Measurements from ENCODE around the gene MB21D2. TPM values are rescaled to one million over a fixed set of nuclear protein-coding genes. Genes with fewer than 3 reads are reported as not detected.
"Not testable (repeated sequence)": the region's sequence is repeated elsewhere in the genome, so short reads cannot be mapped to it uniquely, and the experiment has no call there.

Gene MB21D2
- total RNA-seq, 1 experiment from 2014 or later = 2.8 TPM

DNA sequence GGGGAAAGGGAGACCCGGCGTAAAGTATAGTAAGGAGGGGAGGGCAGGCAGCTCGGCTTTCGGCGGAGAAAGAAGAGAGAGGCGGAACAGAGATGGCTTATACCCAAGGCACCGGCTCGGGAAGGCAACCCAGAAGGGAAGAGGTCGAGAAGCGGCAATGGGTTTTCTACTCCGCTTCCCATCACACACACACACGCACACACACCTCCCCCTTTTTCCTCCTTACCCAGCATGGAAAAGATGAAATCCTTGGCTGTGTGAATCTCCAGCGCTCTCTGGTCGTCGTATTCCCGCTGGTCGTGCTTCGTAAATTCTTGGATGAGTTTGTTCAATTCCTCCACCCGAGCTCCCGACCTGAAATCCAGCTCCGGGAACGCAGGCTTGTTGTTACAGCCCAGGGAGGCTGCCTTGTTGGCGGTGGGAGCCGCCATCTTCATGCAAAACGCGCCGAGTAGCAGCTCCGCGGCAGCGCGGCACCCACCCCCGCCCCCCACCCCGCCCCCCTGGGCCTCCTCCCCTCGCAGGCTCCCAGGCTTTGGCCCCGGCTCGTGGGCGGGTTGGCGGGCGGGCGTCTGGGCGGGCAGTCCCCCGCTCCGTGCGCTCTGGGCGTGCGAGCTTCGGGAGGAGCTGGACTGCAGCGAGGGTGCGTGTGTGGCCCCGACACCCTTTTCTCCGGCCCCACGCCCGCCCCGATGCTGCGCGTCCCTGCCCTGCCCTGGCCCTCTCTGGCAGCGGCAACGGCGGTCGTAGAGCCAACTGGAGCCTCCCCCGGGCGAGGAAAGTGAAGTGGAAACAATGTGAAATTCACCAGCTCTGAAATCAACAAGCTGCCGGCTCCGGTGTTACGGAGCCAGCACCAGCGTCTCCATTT, at the start of gene MB21D2 (continued):
- TF ChIP-seq, protein P1, sequence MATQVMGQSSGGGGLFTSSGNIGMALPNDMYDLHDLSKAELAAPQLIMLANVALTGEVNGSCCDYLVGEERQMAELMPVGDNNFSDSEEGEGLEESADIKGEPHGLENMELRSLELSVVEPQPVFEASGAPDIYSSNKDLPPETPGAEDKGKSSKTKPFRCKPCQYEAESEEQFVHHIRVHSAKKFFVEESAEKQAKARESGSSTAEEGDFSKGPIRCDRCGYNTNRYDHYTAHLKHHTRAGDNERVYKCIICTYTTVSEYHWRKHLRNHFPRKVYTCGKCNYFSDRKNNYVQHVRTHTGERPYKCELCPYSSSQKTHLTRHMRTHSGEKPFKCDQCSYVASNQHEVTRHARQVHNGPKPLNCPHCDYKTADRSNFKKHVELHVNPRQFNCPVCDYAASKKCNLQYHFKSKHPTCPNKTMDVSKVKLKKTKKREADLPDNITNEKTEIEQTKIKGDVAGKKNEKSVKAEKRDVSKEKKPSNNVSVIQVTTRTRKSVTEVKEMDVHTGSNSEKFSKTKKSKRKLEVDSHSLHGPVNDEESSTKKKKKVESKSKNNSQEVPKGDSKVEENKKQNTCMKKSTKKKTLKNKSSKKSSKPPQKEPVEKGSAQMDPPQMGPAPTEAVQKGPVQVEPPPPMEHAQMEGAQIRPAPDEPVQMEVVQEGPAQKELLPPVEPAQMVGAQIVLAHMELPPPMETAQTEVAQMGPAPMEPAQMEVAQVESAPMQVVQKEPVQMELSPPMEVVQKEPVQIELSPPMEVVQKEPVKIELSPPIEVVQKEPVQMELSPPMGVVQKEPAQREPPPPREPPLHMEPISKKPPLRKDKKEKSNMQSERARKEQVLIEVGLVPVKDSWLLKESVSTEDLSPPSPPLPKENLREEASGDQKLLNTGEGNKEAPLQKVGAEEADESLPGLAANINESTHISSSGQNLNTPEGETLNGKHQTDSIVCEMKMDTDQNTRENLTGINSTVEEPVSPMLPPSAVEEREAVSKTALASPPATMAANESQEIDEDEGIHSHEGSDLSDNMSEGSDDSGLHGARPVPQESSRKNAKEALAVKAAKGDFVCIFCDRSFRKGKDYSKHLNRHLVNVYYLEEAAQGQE (IDR thresholded peaks at IDR 0.05; ENCODE audit: low read depth) = no peak
- no peak for TF ChIP-seq EZH2 (IDR thresholded peaks at IDR 0.05)
- TF ChIP-seq EZH2phosphoT487 (IDR thresholded peaks at IDR 0.05; ENCODE audit: borderline replicate concordance) = no peak
- TF ChIP-seq ZFX (IDR thresholded peaks at IDR 0.05) = no peak
- TF ChIP-seq FOSL1 (IDR thresholded peaks at IDR 0.05; ENCODE audit: low read depth) = no peak
- TF ChIP-seq, protein P2, sequence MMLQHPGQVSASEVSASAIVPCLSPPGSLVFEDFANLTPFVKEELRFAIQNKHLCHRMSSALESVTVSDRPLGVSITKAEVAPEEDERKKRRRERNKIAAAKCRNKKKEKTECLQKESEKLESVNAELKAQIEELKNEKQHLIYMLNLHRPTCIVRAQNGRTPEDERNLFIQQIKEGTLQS (IDR thresholded peaks at IDR 0.05) = no peak
- TF ChIP-seq EGR1 (IDR thresholded peaks at IDR 0.05; ENCODE audit: low read depth) = peak; percentile 73
- no peak; the same call in 1 of the 2 replicates for TF ChIP-seq RAD21 (IDR thresholded peaks at IDR 0.05; ENCODE audit: low read depth)
- TF ChIP-seq SRF (IDR thresholded peaks at IDR 0.05; ENCODE audit: low read depth) = no peak
- peak; percentile 48; the same call in 1 of the 2 replicates for TF ChIP-seq SP1 (IDR thresholded peaks at IDR 0.05; ENCODE audit: low read depth)

DNA sequence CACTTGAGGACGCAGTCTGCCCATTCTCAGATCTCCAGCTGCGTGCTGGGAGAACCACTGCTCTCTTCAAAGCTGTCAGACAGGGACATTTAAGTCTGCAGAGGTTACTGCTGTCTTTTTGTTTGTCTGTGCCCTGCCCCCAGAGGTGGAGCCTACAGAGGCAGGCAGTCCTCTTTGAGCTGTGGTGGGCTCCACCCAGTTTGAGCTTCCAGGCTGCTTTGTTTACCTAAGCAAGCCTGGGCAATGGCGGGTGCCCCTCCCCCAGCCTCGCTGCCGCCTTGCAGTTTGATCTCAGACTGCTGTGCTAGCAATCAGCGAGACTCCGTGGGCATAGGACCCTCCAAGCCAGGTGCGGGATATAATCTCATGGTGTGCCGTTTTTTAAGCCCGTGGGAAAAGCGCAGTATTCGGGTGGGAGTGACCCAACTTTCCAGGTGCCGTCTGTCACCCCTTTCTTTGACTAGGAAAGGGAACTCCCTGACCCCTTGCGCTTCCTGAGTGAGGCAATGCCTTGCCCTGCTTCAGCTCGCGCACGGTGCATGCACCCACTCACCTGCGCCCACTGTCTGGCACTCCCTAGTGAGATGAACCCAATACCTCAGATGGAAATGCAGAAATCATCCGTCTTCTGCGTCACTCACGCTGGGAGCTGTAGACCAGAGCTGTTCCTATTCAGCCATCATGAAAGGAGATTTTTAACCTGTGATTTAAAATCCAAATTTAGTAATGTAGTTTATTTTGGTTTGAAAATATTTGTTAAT, 47.5 kb upstream of the MB21D2 start:
- H4K20me1 ChIP-seq (ENCODE audit: insufficient read depth); DNase-seq (ENCODE audit: low read depth, low spot score); H3K9me2 ChIP-seq (ENCODE audit: insufficient read depth); H3K9me3 ChIP-seq (ENCODE audit: control insufficient read depth in 1 of 2, insufficient read depth in 1 of 2, low read depth in 1 of 2, low read length in 2 of 2); BruUV-seq (replicated peaks); H3K4me1 ChIP-seq (ENCODE audit: control insufficient read depth in 1 of 2, insufficient read depth in 2 of 2, low read length in 2 of 2); H3K9ac ChIP-seq (ENCODE audit: low read length); RAD21 ChIA-PET (ENCODE audit: low non-redundant PET in 1 of 2, low total read pairs in 2 of 2, uncharacterized antibody in 2 of 2, unreplicated experiment in 2 of 2); H3K27me3 ChIP-seq (ENCODE audit: insufficient read depth, low read length); H3K27ac ChIP-seq (ENCODE audit: low read depth, low read length); H3K36me3 ChIP-seq (ENCODE audit: control insufficient read depth in 1 of 2, insufficient read depth in 2 of 2, low read length in 2 of 2); CTCF ChIA-PET; intact Hi-C loops (cut with micrococcal nuclease); H2AFZ ChIP-seq (ENCODE audit: low read depth, low read length, poor library complexity, severe bottlenecking); POLR2A ChIA-PET; ATAC-seq; H3K79me2 ChIP-seq (ENCODE audit: insufficient read depth, low read length): not testable (repeated sequence)
- Histone ChIP-seq H3K4me2 (ENCODE audit: low read length) (peak overlapping the region; percentile 54), H3K4me3 (replicated peaks in 1 of 2; ENCODE audit: low read depth in 1 of 2, low read length in 2 of 2) (peak overlapping the region in 1 of 2 experiments; percentile 21; a peak in 2 of 4 replicates)

All from HCT116 (cell line).